ENCODE measurements around the gene TOB2.
A peak's percentile ranks its signal among the peaks of the same experiment; 100 is the strongest.

Gene TOB2

DNA sequence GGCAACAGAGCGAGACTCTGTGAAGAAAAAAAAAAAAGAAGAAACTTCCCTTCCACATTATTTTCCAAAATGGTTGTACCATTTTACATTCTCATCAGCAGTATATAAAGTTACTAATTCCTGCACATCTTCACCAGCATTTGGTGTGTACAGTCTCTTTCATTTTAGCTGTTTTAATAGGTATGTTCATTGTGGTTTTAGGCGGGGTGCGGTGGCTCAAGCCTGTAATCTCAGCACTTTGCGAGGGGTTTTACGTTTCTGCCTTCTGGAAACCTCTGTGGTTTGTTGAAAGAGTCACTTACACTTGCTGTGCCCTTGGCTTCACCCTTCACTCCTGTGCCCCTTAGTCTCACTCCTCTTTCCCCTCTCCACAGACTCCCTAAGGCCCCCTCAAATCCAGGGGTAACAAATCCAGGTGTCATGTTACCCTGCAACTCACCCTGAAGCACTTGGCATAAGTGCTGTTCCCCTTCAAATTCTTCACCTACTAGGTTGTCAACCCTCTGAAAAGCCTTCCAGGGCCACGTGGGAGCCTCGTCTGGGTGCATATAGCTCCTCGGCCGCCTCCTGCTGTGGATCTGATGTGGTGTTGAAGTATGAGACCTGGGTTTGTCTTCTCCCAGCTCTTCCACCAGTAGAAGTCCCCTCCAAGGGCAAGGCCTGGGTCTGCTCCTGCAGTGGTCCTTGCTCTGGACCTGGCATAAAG lies 20.8 kb downstream of the TOB2 start:
- TF ChIP-seq CTCF (IDR thresholded peaks at IDR 0.05; ENCODE audit: insufficient read depth, low read depth, low read length, missing control alignments): no peak
- DNase-seq (ENCODE audit: low read depth): peak; percentile 65
- H3K4me3 ChIP-seq (ENCODE audit: low read depth, low read length): no peak overlapping the region

- no peak overlapping the region for H3K4me3 ChIP-seq (ENCODE audit: low read depth, low read length)
- no peak for TF ChIP-seq CTCF (IDR thresholded peaks at IDR 0.05; ENCODE audit: insufficient read depth, low read depth, low read length, missing control alignments)
- DNase-seq (ENCODE audit: low read depth): no peak
Measured at GRCh38 chr22:41418717-41419116, 27.9 kb downstream of the TOB2 start.

GRCh38 chr22:41417622-41418390 lies 28.8 kb downstream of the TOB2 start:
- TF ChIP-seq CTCF (IDR thresholded peaks at IDR 0.05; ENCODE audit: insufficient read depth, low read depth, low read length, missing control alignments): no peak
- no peak for DNase-seq (ENCODE audit: low read depth)
- no peak overlapping the region for H3K4me3 ChIP-seq (ENCODE audit: low read depth, low read length)

GRCh38 chr22:41415554-41415953 lies 31.0 kb downstream of the TOB2 start:
- H3K4me3 ChIP-seq (ENCODE audit: low read depth, low read length): peak overlapping the region; percentile 78
- TF ChIP-seq CTCF (IDR thresholded peaks at IDR 0.05; ENCODE audit: insufficient read depth, low read depth, low read length, missing control alignments): no peak
- DNase-seq (ENCODE audit: low read depth): no peak

DNA sequence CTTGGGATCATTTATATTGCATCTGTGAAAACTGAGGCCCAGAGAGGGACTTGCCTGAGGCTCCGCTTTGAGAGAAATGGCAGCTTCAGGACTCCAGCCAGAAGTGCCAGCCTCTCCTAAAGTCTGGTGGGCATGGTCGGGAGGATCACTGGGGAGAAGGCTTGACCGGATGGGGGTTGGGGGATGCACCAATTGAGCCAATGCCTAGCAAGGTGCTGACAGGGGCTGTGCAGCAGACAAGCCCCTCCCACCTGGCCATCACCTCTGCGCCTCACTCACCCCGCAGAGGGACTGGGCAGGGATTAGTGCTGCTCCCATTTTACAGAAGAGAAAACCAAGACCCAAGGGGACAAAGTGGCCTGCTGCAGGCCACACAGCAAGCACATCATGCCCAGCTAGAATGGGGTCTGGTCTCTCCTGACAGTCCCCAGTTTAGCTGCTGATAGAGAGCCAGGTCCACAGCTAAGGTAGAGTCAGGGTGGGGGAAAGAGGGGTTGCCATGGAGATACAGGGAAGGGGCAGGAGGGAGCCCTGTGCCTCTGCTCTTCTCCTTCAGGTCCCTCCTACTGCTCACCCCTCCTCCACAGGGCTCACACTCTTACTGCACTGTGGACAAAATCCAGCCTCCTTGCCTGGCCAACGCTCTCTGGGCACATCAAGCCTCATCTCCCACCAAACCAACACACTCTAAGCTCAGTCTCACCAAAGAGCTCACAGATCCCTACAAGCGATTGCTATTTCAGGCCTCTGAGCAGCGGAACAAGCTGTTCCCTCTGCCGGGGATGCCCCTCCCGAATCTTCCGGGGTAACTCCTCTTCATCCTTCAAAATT lies 35.4 kb downstream of the TOB2 start:
- H3K4me3 ChIP-seq (ENCODE audit: low read depth, low read length): no peak overlapping the region
- DNase-seq (ENCODE audit: low read depth): no peak

More for the DNA sequence above, 35.4 kb downstream of the TOB2 start:
- TF ChIP-seq CTCF (IDR thresholded peaks at IDR 0.05; ENCODE audit: insufficient read depth, low read depth, low read length, missing control alignments): no peak

Data from GM12865 (cell line).